ENCODE results near the gene GNLY. TPM values are rescaled to one million over a fixed set of nuclear protein-coding genes. Genes with fewer than 3 reads are reported as not detected.
A peak's percentile ranks its signal among the peaks of the same experiment; 100 is the strongest.

The GNLY gene
- total and polyA plus RNA-seq, 11 donors: 0.29 to 47.1 (median 2.1) TPM; not detected in 2

- no peaks in the 10 kb centered on the region for H3K27me3 ChIP-seq
- TF ChIP-seq POLR2A (IDR thresholded peaks at IDR 0.05): no peak
- no peak for TF ChIP-seq CTCF (IDR thresholded peaks at IDR 0.05)
- intact Hi-C loops (cut with DNase I): loop anchor here in 5 of 10 donors (2.0 to 10.0 kb wide), 3 partner anchors 57 to 167 kb away; no protein-coding TSS in a partner anchor
- no peak for DNase-seq
- H3K27ac ChIP-seq: peak overlapping the region in 3 of 12 donors; percentile 13 to 68 (median 51)
- peaks cover 0 to 100% (median 97%) of the 10 kb centered on the region in 9 donors for H3K36me3 ChIP-seq
- peaks cover 0 to 16% (median 11%) of the 10 kb centered on the region in 12 donors for H3K4me1 ChIP-seq
- ATAC-seq: no peak
- no peak overlapping the region for H3K4me3 ChIP-seq
- 90 to 93% (median 91%) methylated on average over 10 of the region's 10 CpGs for WGBS, 4 donors
- H3K9me3 ChIP-seq: no peaks in the 10 kb centered on the region
These were observed 46.2 kb upstream of the GNLY start for GRCh38 chr2:85647823-85648526.

GRCh38 chr2:85648619-85649018, 45.5 kb upstream of the GNLY start:
- Histone ChIP-seq H3K4me3 (no peak overlapping the region), H3K27me3 (no peaks in the 10 kb centered on the region), H3K9me3 (no peaks in the 10 kb centered on the region), H3K27ac (peak overlapping the region in 8 of 12 donors; percentile 13 to 68 (median 46)), H3K4me1 (peaks cover 0 to 16% (median 11%) of the 10 kb centered on the region in 12 donors), H3K36me3 (peaks cover 0 to 100% (median 94%) of the 10 kb centered on the region in 9 donors)
- DNase-seq (peak in 1 of 5 donors; percentile 37), ATAC-seq (peak in 3 of 4 donors; percentile 35 to 60 (median 38))
- TF ChIP-seq POLR2A (IDR thresholded peaks at IDR 0.05): no peak
- TF ChIP-seq CTCF (IDR thresholded peaks at IDR 0.05): peak; percentile 8 to 56 (median 42)
- intact Hi-C loops (cut with DNase I): loop anchor here in 5 of 10 donors (2.0 to 10.0 kb wide), 3 partner anchors 56 to 166 kb away; no protein-coding TSS in a partner anchor
- 50 to 63% (median 61%) methylated on average over 2 of the region's 2 CpGs for WGBS, 4 donors

GRCh38 chr2:85649201-85650190, 44.7 kb upstream of the GNLY start:
- no peak for DNase-seq
- Histone ChIP-seq H3K36me3 (peaks cover 0 to 98% (median 90%) of the 10 kb centered on the region in 9 donors), H3K27me3 (no peaks in the 10 kb centered on the region), H3K27ac (peak overlapping the region in 9 of 12 donors; percentile 9 to 68 (median 43)), H3K4me3 (no peak overlapping the region), H3K4me1 (peaks cover 0 to 16% (median 11%) of the 10 kb centered on the region in 12 donors), H3K9me3 (no peaks in the 10 kb centered on the region)
- ATAC-seq: peak in 2 of 4 donors; percentile 29 to 49
- TF ChIP-seq CTCF (IDR thresholded peaks at IDR 0.05): no peak
- no peak for TF ChIP-seq POLR2A (IDR thresholded peaks at IDR 0.05)
- WGBS, 4 donors: 75 to 84% (median 83%) methylated on average over 9 of the region's 9 CpGs
- intact Hi-C loops (cut with DNase I): loop anchor here in 6 of 10 donors (2.0 to 10.0 kb wide), 4 partner anchors 55 to 435 kb away; no protein-coding TSS in a partner anchor
